ENCODE data around the gene DEPDC7. TPM values are rescaled to one million over a fixed set of nuclear protein-coding genes. Genes with fewer than 3 reads are reported as not detected.

DEPDC7 gene
- polyA plus RNA-seq, 1 donor from 2014 or later: 3.3 TPM

- no peaks in the 10 kb centered on the region for H4K20me1 ChIP-seq (ENCODE audit: insufficient read depth)
- no peaks in the 10 kb centered on the region for H3K79me2 ChIP-seq (replicated peaks; ENCODE audit: insufficient read depth, low read length)
- no peaks in the 10 kb centered on the region for H3F3A ChIP-seq (ENCODE audit: insufficient read depth, low read length, poor library complexity, severe bottlenecking)
- H3K9ac ChIP-seq (ENCODE audit: low read length): no peak overlapping the region
- no peak overlapping the region for H2AFZ ChIP-seq (ENCODE audit: low read depth, low read length)
- TF ChIP-seq EZH2 (IDR thresholded peaks at IDR 0.05; ENCODE audit: borderline replicate concordance, insufficient read depth, low read length, poor library complexity, severe bottlenecking) (no peak), RAD21 (conservative IDR thresholded peaks at IDR 0.05) (no peak), MXI1 (conservative IDR thresholded peaks at IDR 0.05; ENCODE audit: poor library complexity, severe bottlenecking) (no peak), SMC3 (conservative IDR thresholded peaks at IDR 0.05; ENCODE audit: poor library complexity) (no peak), REST (IDR thresholded peaks at IDR 0.05; ENCODE audit: borderline replicate concordance) (no peak), TAF1 (IDR thresholded peaks at IDR 0.05; ENCODE audit: low read depth) (no peak), POLR2AphosphoS5 (IDR thresholded peaks at IDR 0.05) (no peak), EP300 (conservative IDR thresholded peaks at IDR 0.05; ENCODE audit: poor library complexity, severe bottlenecking) (no peak), CTCF (IDR thresholded peaks at IDR 0.05; ENCODE audit: poor library complexity, severe bottlenecking) (no peak)
- H3K27me3 ChIP-seq (ENCODE audit: insufficient read depth, low read depth, low read length): no peaks in the 10 kb centered on the region
- H3K9me2 ChIP-seq (ENCODE audit: insufficient read depth, low read length): no peaks in the 10 kb centered on the region
- H3K9me3 ChIP-seq (ENCODE audit: low read length): no peaks in the 10 kb centered on the region
- H3K27ac ChIP-seq (ENCODE audit: low read length): no peak overlapping the region
- no peaks in the 10 kb centered on the region for H3K36me3 ChIP-seq (ENCODE audit: insufficient read depth, low read length)
- no peak overlapping the region for H3K4me3 ChIP-seq (ENCODE audit: low read length)
- H3K4me2 ChIP-seq (ENCODE audit: low read length): no peak overlapping the region
These were observed 11.6 kb downstream of the DEPDC7 start for GRCh38 chr11:33027233-33027632.

- Histone ChIP-seq H3F3A (ENCODE audit: insufficient read depth, low read length, poor library complexity, severe bottlenecking) (no peaks in the 10 kb centered on the region), H3K4me2 (ENCODE audit: low read length) (no peak overlapping the region), H4K20me1 (ENCODE audit: insufficient read depth) (no peaks in the 10 kb centered on the region), H3K27ac (ENCODE audit: low read length) (no peak overlapping the region), H3K27me3 (ENCODE audit: insufficient read depth, low read depth, low read length) (no peaks in the 10 kb centered on the region), H3K9me2 (ENCODE audit: insufficient read depth, low read length) (no peaks in the 10 kb centered on the region), H2AFZ (ENCODE audit: low read depth, low read length) (no peak overlapping the region), H3K79me2 (replicated peaks; ENCODE audit: insufficient read depth, low read length) (no peaks in the 10 kb centered on the region), H3K36me3 (ENCODE audit: insufficient read depth, low read length) (no peaks in the 10 kb centered on the region), H3K9me3 (ENCODE audit: low read length) (no peaks in the 10 kb centered on the region), H3K9ac (ENCODE audit: low read length) (no peak overlapping the region), H3K4me3 (ENCODE audit: low read length) (no peak overlapping the region)
- TF ChIP-seq POLR2AphosphoS5 (IDR thresholded peaks at IDR 0.05) (no peak), EZH2 (IDR thresholded peaks at IDR 0.05; ENCODE audit: borderline replicate concordance, insufficient read depth, low read length, poor library complexity, severe bottlenecking) (no peak), REST (IDR thresholded peaks at IDR 0.05; ENCODE audit: borderline replicate concordance) (no peak), CTCF (IDR thresholded peaks at IDR 0.05; ENCODE audit: poor library complexity, severe bottlenecking) (no peak), RAD21 (conservative IDR thresholded peaks at IDR 0.05) (no peak), SMC3 (conservative IDR thresholded peaks at IDR 0.05; ENCODE audit: poor library complexity) (no peak), TAF1 (IDR thresholded peaks at IDR 0.05; ENCODE audit: low read depth) (no peak), EP300 (conservative IDR thresholded peaks at IDR 0.05; ENCODE audit: poor library complexity, severe bottlenecking) (no peak), MXI1 (conservative IDR thresholded peaks at IDR 0.05; ENCODE audit: poor library complexity, severe bottlenecking) (no peak)
These were observed 12.3 kb downstream of the DEPDC7 start for GRCh38 chr11:33027846-33028536.
